Measurements from ENCODE around the gene CBFA2T3. TPM values are rescaled to one million over a fixed set of nuclear protein-coding genes. Genes with fewer than 3 reads are reported as not detected.

CBFA2T3 gene
- total RNA-seq, 1 experiment from 2014 or later = 13.7 TPM

DNA sequence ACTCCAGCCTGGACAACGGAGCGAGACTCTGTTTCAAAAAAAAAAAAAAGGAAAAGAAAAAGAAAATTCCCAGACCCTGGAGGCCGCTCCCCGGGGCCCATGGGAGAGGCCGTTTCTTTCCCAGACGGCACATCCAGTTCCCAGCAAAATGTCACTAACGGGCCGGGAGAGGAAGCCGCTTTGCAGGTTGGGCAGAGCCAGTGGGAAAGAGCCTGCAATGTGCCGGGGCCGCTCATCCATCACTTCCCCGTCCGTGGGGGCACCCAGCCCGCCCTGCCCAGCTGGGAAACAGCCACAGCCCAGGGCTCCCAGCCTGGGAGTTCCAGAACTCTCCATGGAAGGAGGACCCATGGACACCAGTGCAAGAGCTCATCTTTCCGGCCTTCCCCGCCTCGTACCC is 68.7 kb downstream of the CBFA2T3 start:
- Histone ChIP-seq H3K9me3 (ENCODE audit: control insufficient read depth, insufficient read depth, low read depth, low read length) (no peaks in the 10 kb centered on the region), H3K27ac (ENCODE audit: low read length) (no peak overlapping the region), H3K36me3 (ENCODE audit: control insufficient read depth, insufficient read depth, low read length) (no peaks in the 10 kb centered on the region), H3K4me3 (ENCODE audit: low read depth in 2 of 2, low read length in 2 of 2) (no peak overlapping the region), H3K27me3 (ENCODE audit: control insufficient read depth, insufficient read depth, low read length) (no peaks in the 10 kb centered on the region), H3K4me1 (ENCODE audit: control insufficient read depth, insufficient read depth, low read length) (peaks cover 13% of the 10 kb centered on the region; the same call in 1 of the 2 replicates)
- POLR2A ChIA-PET = no interaction called here
- ATAC-seq = no peak
- intact Hi-C loops (cut with micrococcal nuclease; ENCODE audit: unreplicated experiment) = no loop called here
- TF ChIP-seq POLR2AphosphoS5 (IDR thresholded peaks at IDR 0.05; ENCODE audit: low read depth, low read length) = no peak
- no peak for DNase-seq (ENCODE audit: low read depth, low spot score)
- BruUV-seq (replicated peaks) = no TSS peak
- in situ Hi-C loops (cut with HindIII; ENCODE audit: low pct_unique_long_range_greater_than_20kb, low sequenced_read_pairs) = no loop called here
- CTCF ChIA-PET = no interaction called here

DNA sequence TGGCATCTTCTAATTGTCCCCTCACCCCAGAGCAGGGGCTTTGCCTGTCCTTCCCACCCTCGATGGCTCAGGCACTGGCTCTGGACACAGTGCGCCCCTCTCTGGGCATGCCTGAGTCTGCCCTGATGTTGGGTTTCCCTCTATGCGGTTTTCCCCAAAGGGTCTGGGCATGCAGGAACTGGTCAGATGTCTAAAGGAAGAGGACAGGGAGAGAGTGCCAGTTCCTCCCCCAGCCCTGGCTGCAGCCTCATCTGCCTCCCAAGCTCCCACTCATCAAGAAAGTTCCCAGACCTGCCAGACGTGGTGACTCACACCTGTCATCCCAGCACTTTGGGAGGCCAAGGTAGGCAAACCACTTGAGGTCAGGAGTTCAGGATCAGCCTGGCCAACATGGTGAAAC is 69.2 kb downstream of the CBFA2T3 start:
- no peaks in the 10 kb centered on the region for H3K36me3 ChIP-seq (ENCODE audit: control insufficient read depth, insufficient read depth, low read length)
- H3K4me1 ChIP-seq (ENCODE audit: control insufficient read depth, insufficient read depth, low read length) = peaks cover 13% of the 10 kb centered on the region; the same call in 1 of the 2 replicates
- CTCF ChIA-PET = no interaction called here
- no peaks in the 10 kb centered on the region for H3K9me3 ChIP-seq (ENCODE audit: control insufficient read depth, insufficient read depth, low read depth, low read length)
- DNase-seq (ENCODE audit: low read depth, low spot score) = no peak
- intact Hi-C loops (cut with micrococcal nuclease; ENCODE audit: unreplicated experiment) = no loop called here
- TF ChIP-seq, protein P1, sequence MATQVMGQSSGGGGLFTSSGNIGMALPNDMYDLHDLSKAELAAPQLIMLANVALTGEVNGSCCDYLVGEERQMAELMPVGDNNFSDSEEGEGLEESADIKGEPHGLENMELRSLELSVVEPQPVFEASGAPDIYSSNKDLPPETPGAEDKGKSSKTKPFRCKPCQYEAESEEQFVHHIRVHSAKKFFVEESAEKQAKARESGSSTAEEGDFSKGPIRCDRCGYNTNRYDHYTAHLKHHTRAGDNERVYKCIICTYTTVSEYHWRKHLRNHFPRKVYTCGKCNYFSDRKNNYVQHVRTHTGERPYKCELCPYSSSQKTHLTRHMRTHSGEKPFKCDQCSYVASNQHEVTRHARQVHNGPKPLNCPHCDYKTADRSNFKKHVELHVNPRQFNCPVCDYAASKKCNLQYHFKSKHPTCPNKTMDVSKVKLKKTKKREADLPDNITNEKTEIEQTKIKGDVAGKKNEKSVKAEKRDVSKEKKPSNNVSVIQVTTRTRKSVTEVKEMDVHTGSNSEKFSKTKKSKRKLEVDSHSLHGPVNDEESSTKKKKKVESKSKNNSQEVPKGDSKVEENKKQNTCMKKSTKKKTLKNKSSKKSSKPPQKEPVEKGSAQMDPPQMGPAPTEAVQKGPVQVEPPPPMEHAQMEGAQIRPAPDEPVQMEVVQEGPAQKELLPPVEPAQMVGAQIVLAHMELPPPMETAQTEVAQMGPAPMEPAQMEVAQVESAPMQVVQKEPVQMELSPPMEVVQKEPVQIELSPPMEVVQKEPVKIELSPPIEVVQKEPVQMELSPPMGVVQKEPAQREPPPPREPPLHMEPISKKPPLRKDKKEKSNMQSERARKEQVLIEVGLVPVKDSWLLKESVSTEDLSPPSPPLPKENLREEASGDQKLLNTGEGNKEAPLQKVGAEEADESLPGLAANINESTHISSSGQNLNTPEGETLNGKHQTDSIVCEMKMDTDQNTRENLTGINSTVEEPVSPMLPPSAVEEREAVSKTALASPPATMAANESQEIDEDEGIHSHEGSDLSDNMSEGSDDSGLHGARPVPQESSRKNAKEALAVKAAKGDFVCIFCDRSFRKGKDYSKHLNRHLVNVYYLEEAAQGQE (IDR thresholded peaks at IDR 0.05; ENCODE audit: insufficient read depth in 1 of 2, low read depth in 2 of 2, low read length in 1 of 2) = no peak
- TF ChIP-seq, protein P2, sequence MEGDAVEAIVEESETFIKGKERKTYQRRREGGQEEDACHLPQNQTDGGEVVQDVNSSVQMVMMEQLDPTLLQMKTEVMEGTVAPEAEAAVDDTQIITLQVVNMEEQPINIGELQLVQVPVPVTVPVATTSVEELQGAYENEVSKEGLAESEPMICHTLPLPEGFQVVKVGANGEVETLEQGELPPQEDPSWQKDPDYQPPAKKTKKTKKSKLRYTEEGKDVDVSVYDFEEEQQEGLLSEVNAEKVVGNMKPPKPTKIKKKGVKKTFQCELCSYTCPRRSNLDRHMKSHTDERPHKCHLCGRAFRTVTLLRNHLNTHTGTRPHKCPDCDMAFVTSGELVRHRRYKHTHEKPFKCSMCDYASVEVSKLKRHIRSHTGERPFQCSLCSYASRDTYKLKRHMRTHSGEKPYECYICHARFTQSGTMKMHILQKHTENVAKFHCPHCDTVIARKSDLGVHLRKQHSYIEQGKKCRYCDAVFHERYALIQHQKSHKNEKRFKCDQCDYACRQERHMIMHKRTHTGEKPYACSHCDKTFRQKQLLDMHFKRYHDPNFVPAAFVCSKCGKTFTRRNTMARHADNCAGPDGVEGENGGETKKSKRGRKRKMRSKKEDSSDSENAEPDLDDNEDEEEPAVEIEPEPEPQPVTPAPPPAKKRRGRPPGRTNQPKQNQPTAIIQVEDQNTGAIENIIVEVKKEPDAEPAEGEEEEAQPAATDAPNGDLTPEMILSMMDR (IDR thresholded peaks at IDR 0.05) = no peak
- no peak for TF ChIP-seq SIN3A (IDR thresholded peaks at IDR 0.05; ENCODE audit: borderline replicate concordance, insufficient read depth, low read depth, low read length)
- no peak for TF ChIP-seq POLR2AphosphoS5 (IDR thresholded peaks at IDR 0.05; ENCODE audit: low read depth, low read length)
- ATAC-seq = no peak
- no peak overlapping the region for H3K27ac ChIP-seq (ENCODE audit: low read length)
- in situ Hi-C loops (cut with HindIII; ENCODE audit: low pct_unique_long_range_greater_than_20kb, low sequenced_read_pairs) = no loop called here
- no TSS peak for BruUV-seq (replicated peaks)
- H3K27me3 ChIP-seq (ENCODE audit: control insufficient read depth, insufficient read depth, low read length) = no peaks in the 10 kb centered on the region
- POLR2A ChIA-PET = no interaction called here
- H3K4me3 ChIP-seq (ENCODE audit: low read depth in 2 of 2, low read length in 2 of 2) = no peak overlapping the region

DNA sequence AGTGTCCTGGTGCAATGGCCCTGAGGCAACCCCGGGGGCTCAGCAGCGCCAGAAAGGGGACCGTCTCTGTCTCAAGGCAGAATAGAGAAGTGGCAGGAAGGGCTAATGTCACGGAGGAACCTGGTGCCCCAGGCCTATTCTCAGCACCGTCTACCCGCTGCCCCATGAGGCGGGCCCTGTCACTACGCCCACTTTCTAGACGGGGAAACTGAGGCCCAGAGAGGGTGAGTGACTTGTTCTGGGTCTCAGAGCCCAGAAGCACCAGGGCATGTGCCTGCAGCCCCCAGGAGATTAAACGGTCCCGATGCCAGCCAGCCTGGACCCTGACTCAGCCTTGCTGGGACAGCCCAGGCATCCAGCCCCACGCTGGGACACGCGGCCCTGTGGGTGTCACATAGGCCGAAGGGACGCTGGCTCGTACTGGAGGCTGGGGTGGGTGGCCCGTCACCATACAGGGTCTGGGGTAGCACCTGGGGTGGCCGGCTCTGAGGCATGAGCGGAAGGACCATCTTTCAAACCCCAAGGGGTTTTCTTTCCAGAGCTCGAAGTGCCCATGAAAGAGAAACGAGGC is 70.4 kb downstream of the CBFA2T3 start:
- DNase-seq (ENCODE audit: low read depth, low spot score) (no peak), ATAC-seq (no peak)
- POLR2A ChIA-PET = no interaction called here
- H3K27ac ChIP-seq (ENCODE audit: low read length) = no peak overlapping the region
- in situ Hi-C loops (cut with HindIII; ENCODE audit: low pct_unique_long_range_greater_than_20kb, low sequenced_read_pairs) (no loop called here), intact Hi-C loops (cut with micrococcal nuclease; ENCODE audit: unreplicated experiment) (no loop called here)
- TF ChIP-seq TCF7L2 (IDR thresholded peaks at IDR 0.05; ENCODE audit: low read depth, low read length) (no peak), POLR2AphosphoS5 (IDR thresholded peaks at IDR 0.05; ENCODE audit: low read depth, low read length) (no peak), SIN3A (IDR thresholded peaks at IDR 0.05; ENCODE audit: borderline replicate concordance, insufficient read depth, low read depth, low read length) (no peak)
- TF ChIP-seq, protein P2 (IDR thresholded peaks at IDR 0.05) = no peak; the same call in 1 of the 2 replicates
- TF ChIP-seq, protein P1 (IDR thresholded peaks at IDR 0.05; ENCODE audit: insufficient read depth in 1 of 2, low read depth in 2 of 2, low read length in 1 of 2) = no peak
- no peaks in the 10 kb centered on the region for H3K9me3 ChIP-seq (ENCODE audit: control insufficient read depth, insufficient read depth, low read depth, low read length)
- CTCF ChIA-PET = no interaction called here
- no TSS peak for BruUV-seq (replicated peaks)
- H3K36me3 ChIP-seq (ENCODE audit: control insufficient read depth, insufficient read depth, low read length) = no peaks in the 10 kb centered on the region
- H3K27me3 ChIP-seq (ENCODE audit: control insufficient read depth, insufficient read depth, low read length) = no peaks in the 10 kb centered on the region
- H3K4me1 ChIP-seq (ENCODE audit: control insufficient read depth, insufficient read depth, low read length) = peaks cover 13% of the 10 kb centered on the region; the same call in 1 of the 2 replicates
- no peak overlapping the region for H3K4me3 ChIP-seq (ENCODE audit: low read depth in 2 of 2, low read length in 2 of 2)
